Measurements from ENCODE around the gene FREM1.

FREM1 gene

DNA sequence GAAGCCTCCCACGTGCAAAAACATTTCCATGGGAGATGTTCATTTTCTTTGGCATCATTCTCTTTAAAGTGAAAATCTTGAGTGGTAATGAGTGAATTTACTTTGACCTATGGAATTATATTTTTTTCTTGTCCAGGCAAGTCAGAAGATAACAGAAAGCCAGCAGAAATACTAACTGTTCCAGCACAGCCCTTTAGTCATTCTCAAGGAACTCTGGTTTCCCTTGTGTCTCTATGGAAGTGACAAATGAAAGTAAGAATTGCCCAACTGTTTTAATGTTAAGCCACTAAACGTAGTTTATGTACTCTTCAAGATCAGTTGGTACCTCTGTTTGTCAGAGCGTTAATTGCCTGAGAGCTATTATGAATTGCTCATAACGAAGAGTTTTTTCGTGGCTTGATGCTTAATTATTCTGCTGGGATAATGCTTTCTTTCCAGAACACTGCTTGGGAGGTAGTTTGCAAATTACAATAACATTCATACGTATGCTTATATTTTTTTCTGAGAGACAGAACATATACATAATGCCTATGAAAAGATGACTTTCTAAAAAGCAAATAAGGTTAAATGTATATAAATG, 103.2 kb downstream of the FREM1 start:
- Histone ChIP-seq H3K36me3 (ENCODE audit: control insufficient read depth, low read depth, low read length) (no peaks in the 10 kb centered on the region), H3K4me3 (ENCODE audit: low read length) (no peak overlapping the region), H3K27ac (ENCODE audit: low read length) (no peak overlapping the region), H3K27me3 (ENCODE audit: control insufficient read depth, insufficient read depth, low read length) (no peaks in the 10 kb centered on the region), H3K4me1 (ENCODE audit: control insufficient read depth, low read depth, low read length) (no peaks in the 10 kb centered on the region), H3K9ac (ENCODE audit: low read length) (no peak overlapping the region), H3K9me3 (ENCODE audit: control insufficient read depth, low read depth, low read length) (no peaks in the 10 kb centered on the region)

DNA sequence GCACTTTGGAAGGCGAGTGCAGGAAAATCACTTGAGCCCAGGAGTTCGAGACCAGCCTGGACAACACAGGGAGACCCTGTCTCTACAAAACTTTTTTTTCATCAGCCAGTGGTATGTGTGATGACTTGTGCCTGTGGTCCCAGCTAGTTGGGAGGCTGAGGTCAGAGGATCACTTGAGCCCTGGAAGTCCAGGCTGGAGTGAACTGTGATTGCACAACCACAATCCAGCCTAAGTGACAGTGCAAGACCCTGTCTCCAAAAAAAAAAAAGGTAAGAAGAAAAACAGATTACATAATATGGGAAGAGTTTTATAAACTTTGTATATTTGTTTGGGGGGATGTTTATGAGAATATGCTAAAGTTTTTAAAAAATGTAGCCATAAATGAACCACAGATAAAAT, 111.2 kb downstream of the FREM1 start:
- Histone ChIP-seq H3K9ac (ENCODE audit: low read length) (no peak overlapping the region), H3K4me1 (ENCODE audit: control insufficient read depth, low read depth, low read length) (no peaks in the 10 kb centered on the region), H3K27ac (ENCODE audit: low read length) (no peak overlapping the region), H3K36me3 (ENCODE audit: control insufficient read depth, low read depth, low read length) (no peaks in the 10 kb centered on the region), H3K27me3 (ENCODE audit: control insufficient read depth, insufficient read depth, low read length) (no peaks in the 10 kb centered on the region), H3K4me3 (ENCODE audit: low read length) (no peak overlapping the region), H3K9me3 (ENCODE audit: control insufficient read depth, low read depth, low read length) (no peaks in the 10 kb centered on the region)

DNA sequence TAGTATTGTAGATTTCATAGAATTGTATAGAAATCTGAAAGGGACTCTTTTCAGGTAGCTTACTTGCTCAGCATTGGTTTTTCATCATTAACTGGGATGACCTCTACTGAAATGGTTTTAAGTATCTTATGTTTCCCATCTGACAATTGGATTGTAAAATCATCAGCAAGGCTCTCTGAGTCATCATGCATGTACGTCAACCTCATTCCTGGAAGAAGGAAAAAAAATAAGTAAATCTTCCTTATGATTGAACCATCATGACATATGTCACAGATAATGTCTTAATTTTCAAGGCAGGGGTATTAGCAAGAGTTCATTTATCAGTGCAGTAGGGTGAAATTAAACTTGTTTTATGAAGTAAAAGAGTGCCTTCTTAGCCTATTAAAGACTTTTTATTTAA, 112.8 kb downstream of the FREM1 start:
- Histone ChIP-seq H3K9me3 (ENCODE audit: control insufficient read depth, low read depth, low read length) (no peaks in the 10 kb centered on the region), H3K4me3 (ENCODE audit: low read length) (no peak overlapping the region), H3K36me3 (ENCODE audit: control insufficient read depth, low read depth, low read length) (no peaks in the 10 kb centered on the region), H3K27me3 (ENCODE audit: control insufficient read depth, insufficient read depth, low read length) (no peaks in the 10 kb centered on the region), H3K9ac (ENCODE audit: low read length) (no peak overlapping the region), H3K4me1 (ENCODE audit: control insufficient read depth, low read depth, low read length) (no peaks in the 10 kb centered on the region), H3K27ac (ENCODE audit: low read length) (no peak overlapping the region)

DNA sequence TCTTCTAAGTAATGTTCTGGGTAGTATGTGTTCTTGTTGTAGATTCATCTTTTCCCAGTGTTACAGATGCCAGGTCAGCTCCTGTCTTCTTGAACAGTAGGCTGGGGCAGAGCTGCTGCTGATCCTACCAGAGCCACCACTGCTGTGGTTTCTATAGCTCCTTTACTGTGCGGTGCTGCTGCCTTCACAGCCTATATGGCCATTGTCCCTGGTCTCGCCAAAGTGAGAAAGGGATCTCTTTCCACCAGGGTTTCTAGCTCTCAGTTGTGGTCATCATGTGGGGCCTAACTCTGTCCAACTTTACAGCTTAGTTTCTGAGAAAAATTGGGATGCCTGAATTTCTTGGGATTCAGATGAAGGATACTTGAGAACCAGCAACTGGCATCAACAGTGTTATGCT, 116.8 kb downstream of the FREM1 start:
- no peak overlapping the region for H3K9ac ChIP-seq (ENCODE audit: low read length)
- no peaks in the 10 kb centered on the region for H3K27me3 ChIP-seq (ENCODE audit: control insufficient read depth, insufficient read depth, low read length)
- no peak overlapping the region for H3K27ac ChIP-seq (ENCODE audit: low read length)
- H3K4me3 ChIP-seq (ENCODE audit: low read length), result no peak overlapping the region
- no peaks in the 10 kb centered on the region for H3K36me3 ChIP-seq (ENCODE audit: control insufficient read depth, low read depth, low read length)
- no peaks in the 10 kb centered on the region for H3K9me3 ChIP-seq (ENCODE audit: control insufficient read depth, low read depth, low read length)
- no peaks in the 10 kb centered on the region for H3K4me1 ChIP-seq (ENCODE audit: control insufficient read depth, low read depth, low read length)

DNA sequence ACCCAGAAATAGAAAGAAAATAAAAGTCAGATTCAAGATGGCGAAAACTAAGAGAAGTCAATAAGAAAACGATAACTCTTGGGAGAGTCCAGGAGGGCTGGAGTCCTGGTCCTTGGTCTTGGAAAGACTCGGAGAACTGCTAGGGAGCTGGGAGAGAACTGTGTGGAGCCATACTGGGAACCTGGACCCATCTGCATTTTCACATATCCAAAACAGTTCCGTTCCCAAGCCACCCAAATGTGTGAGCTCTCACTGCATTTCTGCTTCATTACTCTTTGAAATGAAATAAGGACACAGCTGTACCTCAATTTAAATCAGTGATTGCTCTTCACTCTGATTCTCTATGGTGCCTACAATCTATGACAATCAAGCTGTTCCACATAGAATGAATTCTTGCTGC, 119.6 kb downstream of the FREM1 start:
- H3K36me3 ChIP-seq (ENCODE audit: control insufficient read depth, low read depth, low read length), result no peaks in the 10 kb centered on the region
- H3K9me3 ChIP-seq (ENCODE audit: control insufficient read depth, low read depth, low read length), result no peaks in the 10 kb centered on the region
- H3K9ac ChIP-seq (ENCODE audit: low read length), result no peak overlapping the region
- no peaks in the 10 kb centered on the region for H3K27me3 ChIP-seq (ENCODE audit: control insufficient read depth, insufficient read depth, low read length)
- no peaks in the 10 kb centered on the region for H3K4me1 ChIP-seq (ENCODE audit: control insufficient read depth, low read depth, low read length)
- no peak overlapping the region for H3K27ac ChIP-seq (ENCODE audit: low read length)
- H3K4me3 ChIP-seq (ENCODE audit: low read length), result no peak overlapping the region

DNA sequence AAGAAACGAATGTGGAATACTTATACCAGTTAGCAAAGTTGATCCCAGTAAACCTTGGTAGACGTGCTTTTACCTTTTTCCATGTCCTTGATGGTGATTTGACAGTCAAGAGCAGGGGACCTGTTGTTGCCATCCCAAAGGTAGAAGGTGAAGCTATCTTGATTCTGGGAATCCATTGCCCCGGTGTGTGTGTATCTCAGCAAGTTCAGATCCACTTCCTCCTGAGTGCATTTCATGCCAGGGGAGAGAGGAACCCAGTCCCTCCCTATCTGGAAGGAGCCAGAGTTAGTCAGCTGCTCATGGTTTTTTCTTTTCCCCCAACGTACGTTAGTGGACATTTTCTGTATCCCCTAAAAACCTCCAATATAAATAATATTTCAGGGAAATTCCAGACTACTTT, 121.4 kb downstream of the FREM1 start:
- no peaks in the 10 kb centered on the region for H3K9me3 ChIP-seq (ENCODE audit: control insufficient read depth, low read depth, low read length)
- H3K36me3 ChIP-seq (ENCODE audit: control insufficient read depth, low read depth, low read length), result no peaks in the 10 kb centered on the region
- H3K4me3 ChIP-seq (ENCODE audit: low read length), result no peak overlapping the region
- H3K27me3 ChIP-seq (ENCODE audit: control insufficient read depth, insufficient read depth, low read length), result no peaks in the 10 kb centered on the region
- no peak overlapping the region for H3K9ac ChIP-seq (ENCODE audit: low read length)
- no peak overlapping the region for H3K27ac ChIP-seq (ENCODE audit: low read length)
- H3K4me1 ChIP-seq (ENCODE audit: control insufficient read depth, low read depth, low read length), result no peaks in the 10 kb centered on the region

DNA sequence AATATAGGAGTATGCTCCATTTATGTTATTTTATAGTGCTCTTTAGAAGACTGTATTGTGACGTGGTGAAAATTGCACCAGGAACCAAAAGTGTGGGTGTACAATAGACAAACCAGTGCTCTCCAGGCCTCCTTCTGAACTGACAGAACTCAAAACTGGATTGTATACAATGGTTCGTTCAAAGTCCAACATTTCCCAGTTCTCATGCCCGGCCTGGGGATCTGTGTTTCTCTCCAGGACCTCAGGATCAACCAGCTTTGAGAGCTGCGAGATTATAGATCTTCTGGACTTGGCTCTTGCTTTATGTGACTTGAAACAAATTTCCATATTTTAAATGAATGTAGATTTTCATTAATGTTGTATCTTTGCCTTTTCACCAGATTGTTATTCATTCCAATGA, 126.9 kb downstream of the FREM1 start:
- Histone ChIP-seq H3K27me3 (ENCODE audit: control insufficient read depth, insufficient read depth, low read length) (no peaks in the 10 kb centered on the region), H3K4me1 (ENCODE audit: control insufficient read depth, low read depth, low read length) (peaks cover 7% of the 10 kb centered on the region), H3K4me3 (ENCODE audit: low read length) (no peak overlapping the region), H3K9ac (ENCODE audit: low read length) (no peak overlapping the region), H3K36me3 (ENCODE audit: control insufficient read depth, low read depth, low read length) (no peaks in the 10 kb centered on the region), H3K27ac (ENCODE audit: low read length) (no peak overlapping the region), H3K9me3 (ENCODE audit: control insufficient read depth, low read depth, low read length) (no peaks in the 10 kb centered on the region)

DNA sequence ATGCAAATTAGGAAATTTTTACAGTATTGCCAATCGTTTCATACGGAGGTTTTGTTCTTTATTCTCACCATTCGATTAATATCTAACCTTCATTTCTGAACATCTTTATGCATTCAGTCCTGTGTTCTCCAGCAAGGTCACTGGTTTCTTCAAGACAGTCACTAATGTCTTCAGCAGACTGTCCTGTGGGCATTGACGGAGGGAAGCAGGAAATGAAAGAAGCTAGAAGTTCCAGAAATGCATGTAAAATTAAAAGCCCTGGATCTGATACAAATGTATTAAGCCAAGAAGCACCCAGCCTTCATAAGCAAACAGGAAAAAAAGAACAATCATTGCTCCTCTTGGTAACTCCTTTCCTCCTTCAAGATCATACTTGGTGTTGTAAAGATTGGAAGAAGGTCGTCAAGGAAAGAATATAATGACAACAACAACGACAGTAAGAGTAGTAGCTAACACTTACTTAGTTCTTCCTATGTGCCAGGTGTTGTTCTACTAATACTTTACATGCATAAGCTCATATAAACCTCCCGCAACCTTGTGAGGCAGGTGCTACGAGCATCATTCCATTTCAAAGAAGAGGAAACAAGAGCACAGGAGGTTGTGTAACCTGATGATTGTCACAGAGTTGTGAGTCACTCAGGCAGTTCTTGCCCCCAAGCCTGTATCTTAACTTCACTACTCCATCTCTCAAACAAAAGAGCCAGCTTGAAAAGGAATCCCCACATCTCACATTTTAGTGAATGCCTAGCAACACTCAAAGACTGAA, 127.8 kb downstream of the FREM1 start:
- Histone ChIP-seq H3K4me1 (ENCODE audit: control insufficient read depth, low read depth, low read length) (peaks cover 7% of the 10 kb centered on the region), H3K9ac (ENCODE audit: low read length) (no peak overlapping the region), H3K9me3 (ENCODE audit: control insufficient read depth, low read depth, low read length) (no peaks in the 10 kb centered on the region), H3K36me3 (ENCODE audit: control insufficient read depth, low read depth, low read length) (no peaks in the 10 kb centered on the region), H3K27me3 (ENCODE audit: control insufficient read depth, insufficient read depth, low read length) (no peaks in the 10 kb centered on the region), H3K4me3 (ENCODE audit: low read length) (no peak overlapping the region), H3K27ac (ENCODE audit: low read length) (no peak overlapping the region)

DNA sequence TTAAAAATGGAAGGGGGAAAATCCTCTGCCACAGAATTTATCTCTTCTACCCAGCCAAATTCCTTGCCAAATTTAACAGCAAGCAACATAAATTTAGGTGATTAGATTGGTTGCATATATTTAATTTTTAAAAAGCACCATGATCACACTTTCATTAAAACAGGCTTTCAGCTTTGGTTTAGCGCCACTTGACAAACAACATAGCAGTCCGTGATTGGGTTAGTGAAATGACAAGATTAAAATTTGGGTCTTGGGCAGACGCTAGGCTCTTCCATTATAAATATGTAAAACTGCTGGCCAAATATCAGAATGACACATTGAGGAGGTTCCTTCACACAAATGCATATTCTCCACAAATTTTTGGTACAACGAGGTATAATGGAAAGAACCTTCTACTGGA, 129.5 kb downstream of the FREM1 start:
- Histone ChIP-seq H3K4me3 (ENCODE audit: low read length) (no peak overlapping the region), H3K27ac (ENCODE audit: low read length) (no peak overlapping the region), H3K36me3 (ENCODE audit: control insufficient read depth, low read depth, low read length) (no peaks in the 10 kb centered on the region), H3K9me3 (ENCODE audit: control insufficient read depth, low read depth, low read length) (no peaks in the 10 kb centered on the region), H3K9ac (ENCODE audit: low read length) (no peak overlapping the region), H3K27me3 (ENCODE audit: control insufficient read depth, insufficient read depth, low read length) (no peaks in the 10 kb centered on the region), H3K4me1 (ENCODE audit: control insufficient read depth, low read depth, low read length) (peaks cover 7% of the 10 kb centered on the region)

DNA sequence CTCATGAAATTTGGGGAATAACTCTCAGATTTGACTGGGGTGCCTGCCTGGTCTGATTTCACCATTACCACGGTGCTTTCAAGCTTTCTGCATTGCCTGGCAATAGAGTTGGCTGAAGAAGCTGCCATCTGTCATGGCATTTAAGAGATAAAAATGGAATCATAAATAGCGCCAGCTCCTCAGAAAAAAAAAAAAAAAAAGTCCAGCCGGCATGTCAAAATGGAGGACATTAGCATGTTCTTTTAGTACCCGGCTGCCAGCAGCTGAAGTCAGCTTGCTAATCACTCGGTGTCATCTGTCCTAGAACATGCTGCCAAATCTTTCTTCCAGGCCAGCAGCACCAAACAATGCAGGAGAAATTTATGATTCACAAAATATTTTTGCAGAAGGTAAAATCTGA, 130.0 kb downstream of the FREM1 start:
- Histone ChIP-seq H3K4me1 (ENCODE audit: control insufficient read depth, low read depth, low read length) (peaks cover 7% of the 10 kb centered on the region), H3K27me3 (ENCODE audit: control insufficient read depth, insufficient read depth, low read length) (no peaks in the 10 kb centered on the region), H3K9me3 (ENCODE audit: control insufficient read depth, low read depth, low read length) (no peaks in the 10 kb centered on the region), H3K4me3 (ENCODE audit: low read length) (no peak overlapping the region), H3K36me3 (ENCODE audit: control insufficient read depth, low read depth, low read length) (no peaks in the 10 kb centered on the region), H3K9ac (ENCODE audit: low read length) (no peak overlapping the region), H3K27ac (ENCODE audit: low read length) (no peak overlapping the region)

DNA sequence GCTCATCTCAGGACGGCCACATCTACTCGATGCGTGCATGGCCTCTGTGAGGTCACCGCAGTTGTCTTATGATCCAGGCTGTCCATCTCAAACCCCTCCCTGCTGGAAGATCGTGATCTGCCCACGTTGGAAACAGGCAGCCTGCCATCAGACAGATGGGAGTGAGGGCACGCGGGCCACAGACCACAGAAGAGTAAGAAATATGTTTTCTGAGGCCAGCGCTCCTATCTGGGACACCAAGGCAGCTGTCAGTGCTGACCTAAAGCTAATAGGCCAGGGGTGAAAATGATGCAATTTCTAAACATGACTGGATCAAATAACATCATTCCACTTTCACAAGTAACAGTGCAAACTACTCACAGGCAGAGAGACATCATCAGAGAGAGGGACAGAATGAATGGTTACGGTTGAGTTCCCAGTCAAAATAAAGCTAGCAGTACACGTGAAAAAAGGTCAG, 130.6 kb downstream of the FREM1 start:
- Histone ChIP-seq H3K27me3 (ENCODE audit: control insufficient read depth, insufficient read depth, low read length) (no peaks in the 10 kb centered on the region), H3K9me3 (ENCODE audit: control insufficient read depth, low read depth, low read length) (no peaks in the 10 kb centered on the region), H3K27ac (ENCODE audit: low read length) (no peak overlapping the region), H3K4me1 (ENCODE audit: control insufficient read depth, low read depth, low read length) (peaks cover 7% of the 10 kb centered on the region), H3K36me3 (ENCODE audit: control insufficient read depth, low read depth, low read length) (no peaks in the 10 kb centered on the region), H3K4me3 (ENCODE audit: low read length) (no peak overlapping the region), H3K9ac (ENCODE audit: low read length) (no peak overlapping the region)

DNA sequence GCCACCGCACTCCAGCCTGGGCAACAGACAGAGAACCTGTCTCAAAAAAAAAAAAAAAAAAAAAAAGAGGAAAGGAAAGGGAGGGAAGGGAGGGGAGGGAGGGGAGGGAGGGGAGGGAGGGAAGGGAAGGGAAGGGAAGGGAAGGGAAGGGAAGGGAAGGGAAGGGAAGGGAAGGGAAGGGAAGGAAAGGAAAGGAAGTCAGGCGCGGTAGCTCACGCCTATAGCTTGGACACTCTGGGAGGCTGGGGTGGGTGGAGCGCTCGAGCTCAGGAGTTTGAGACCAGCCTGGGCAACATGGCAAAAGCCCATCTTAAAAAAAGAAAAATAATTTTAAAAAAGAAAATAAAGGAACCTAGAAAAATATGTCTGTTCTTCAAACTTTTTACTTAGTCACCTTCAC, 131.7 kb downstream of the FREM1 start:
- no peaks in the 10 kb centered on the region for H3K36me3 ChIP-seq (ENCODE audit: control insufficient read depth, low read depth, low read length)
- no peak overlapping the region for H3K9ac ChIP-seq (ENCODE audit: low read length)
- no peak overlapping the region for H3K27ac ChIP-seq (ENCODE audit: low read length)
- no peak overlapping the region for H3K4me3 ChIP-seq (ENCODE audit: low read length)
- peaks cover 7% of the 10 kb centered on the region for H3K4me1 ChIP-seq (ENCODE audit: control insufficient read depth, low read depth, low read length)
- no peaks in the 10 kb centered on the region for H3K9me3 ChIP-seq (ENCODE audit: control insufficient read depth, low read depth, low read length)
- H3K27me3 ChIP-seq (ENCODE audit: control insufficient read depth, insufficient read depth, low read length), result no peaks in the 10 kb centered on the region

Data from iPS-18a (cell line).